KG1 (cell line): Measurements from ENCODE around the gene SGMS1.

ENCODE experiments used
- DNase-seq: peaks from one replicate; lab custom pipeline; 2025; lab: John Stamatoyannopoulos, UW

Gene SGMS1

GRCh38 chr10:50397312-50398140 is 226.2 kb downstream of the SGMS1 start:
- no peak for DNase-seq

GRCh38 chr10:50396491-50397311 is 227.1 kb downstream of the SGMS1 start:
- DNase-seq: no peak

GRCh38 chr10:50395851-50396250 is 227.9 kb downstream of the SGMS1 start:
- DNase-seq: no peak

- no peak for DNase-seq
These were observed 228.5 kb downstream of the SGMS1 start for GRCh38 chr10:50395271-50395670.

GRCh38 chr10:50394832-50395231 is 228.9 kb downstream of the SGMS1 start:
- no peak for DNase-seq

- no peak for DNase-seq
These were observed 229.8 kb downstream of the SGMS1 start for GRCh38 chr10:50393784-50394467.

GRCh38 chr10:50392966-50393718 is 230.6 kb downstream of the SGMS1 start:
- no peak for DNase-seq

GRCh38 chr10:50392426-50392825 is 231.3 kb downstream of the SGMS1 start:
- no peak for DNase-seq

GRCh38 chr10:50390302-50390701 is 233.5 kb downstream of the SGMS1 start:
- no peak for DNase-seq

GRCh38 chr10:50388181-50388580 is 235.6 kb downstream of the SGMS1 start:
- no peak for DNase-seq

- DNase-seq: no peak
These were observed 236.1 kb downstream of the SGMS1 start for GRCh38 chr10:50387732-50388073.

- DNase-seq: no peak
These were observed 236.6 kb downstream of the SGMS1 start for GRCh38 chr10:50387007-50387731.

- DNase-seq: no peak
These were observed 238.1 kb downstream of the SGMS1 start for GRCh38 chr10:50385624-50386023.

GRCh38 chr10:50384898-50385297 is 238.9 kb downstream of the SGMS1 start:
- no peak for DNase-seq

- no peak for DNase-seq
These were observed 239.5 kb downstream of the SGMS1 start for GRCh38 chr10:50384238-50384637.

- DNase-seq: no peak
These were observed 241.2 kb downstream of the SGMS1 start for GRCh38 chr10:50382576-50383023.

GRCh38 chr10:50381642-50382041 is 242.1 kb downstream of the SGMS1 start:
- DNase-seq: no peak

GRCh38 chr10:50379616-50380015 is 244.1 kb downstream of the SGMS1 start:
- DNase-seq: no peak

- DNase-seq: no peak
These were observed 248.0 kb downstream of the SGMS1 start for GRCh38 chr10:50375745-50376144.

- DNase-seq: no peak
These were observed 248.7 kb downstream of the SGMS1 start for GRCh38 chr10:50375051-50375452.

- DNase-seq: no peak
These were observed 249.8 kb downstream of the SGMS1 start for GRCh38 chr10:50373821-50374501.
